GM23338 (cell line): Measurements from ENCODE around the gene DPP10. TPM values are rescaled to one million over a fixed set of nuclear protein-coding genes. Genes with fewer than 3 reads are reported as not detected.

ENCODE experiments used
- ATAC-seq: fragments of 200-7000 bp; cut with Tn5 transposase; 3 replicates; pipeline ENCODE4 v1.9.1; 2020
- DNase-seq: peaks from one replicate; pipeline ENCODE4 v3.0.0-alpha.2; 2015; ENCODE audit warnings: low spot score
- H2AFZ ChIP-seq: fragments of 200-600 bp; sonication (generic); 2 replicates; pipeline ENCODE4 v1.8.0; 2016; ENCODE audit warnings: antibody characterized with exemption, mild to moderate bottlenecking, moderate library complexity
- H3F3A ChIP-seq: fragments of 200-600 bp; sonication (generic); replicated peaks from 2 replicates; pipeline ENCODE4 v1.8.0; 2017; ENCODE audit warnings: antibody characterized with exemption, mixed run types, low read depth
- H3K27ac ChIP-seq: fragments of 200-600 bp; sonication (generic); 2 replicates; pipeline ENCODE4 v1.6.1; 2016; ENCODE audit warnings: low read depth
- H3K27me3 ChIP-seq: fragments of 200-600 bp; sonication (generic); 2 replicates; pipeline ENCODE4 v1.8.0; 2016; ENCODE audit warnings: mild to moderate bottlenecking, mixed run types, moderate library complexity; ENCODE audit not compliant: insufficient read depth
- H3K36me3 ChIP-seq: fragments of 200-600 bp; sonication (generic); 2 replicates; pipeline ENCODE4 v1.8.0; 2016; ENCODE audit warnings: mild to moderate bottlenecking; ENCODE audit not compliant: insufficient read depth
- H3K4me1 ChIP-seq: fragments of 200-600 bp; sonication (generic); 2 replicates; pipeline ENCODE4 v1.8.0; 2016; ENCODE audit warnings: mild to moderate bottlenecking, moderate library complexity; ENCODE audit not compliant: insufficient read depth
- H3K4me2 ChIP-seq: fragments of 200-600 bp; sonication (generic); 2 replicates; pipeline ENCODE4 v1.7.1; 2017; ENCODE audit warnings: mixed run types
- H3K4me3 ChIP-seq: fragments of 200-600 bp; sonication (generic); 2 replicates; pipeline ENCODE4 v1.6.1; 2016; ENCODE audit warnings: mixed run types
- H3K79me2 ChIP-seq: fragments of 200-600 bp; sonication (generic); replicated peaks from 2 replicates; pipeline ENCODE4 v1.8.0; 2017; ENCODE audit warnings: mild to moderate bottlenecking; ENCODE audit not compliant: insufficient read depth
- H3K9me2 ChIP-seq: fragments of 200-600 bp; sonication (generic); 2 replicates; pipeline ENCODE4 v1.8.0; 2017; ENCODE audit not compliant: insufficient read depth
- H4K20me1 ChIP-seq: fragments of 200-600 bp; sonication (generic); replicated peaks from 2 replicates; pipeline ENCODE4 v1.8.0; 2017; ENCODE audit warnings: mild to moderate bottlenecking; ENCODE audit not compliant: insufficient read depth
- H3K27ac Mint-ChIP-seq: 2 replicates; pipeline ENCODE4 v1.8.0; 2020; ENCODE audit warnings: inconsistent platforms, mild to moderate bottlenecking, moderate library complexity, mixed read lengths
- H3K27me3 Mint-ChIP-seq: 3 replicates; pipeline ENCODE4 v1.8.0; 2022; ENCODE audit warnings: low read depth, mild to moderate bottlenecking, moderate library complexity, mixed read lengths, inconsistent platforms; ENCODE audit not compliant: insufficient read depth, poor library complexity
- H3K36me3 Mint-ChIP-seq: 3 replicates; pipeline ENCODE4 v1.8.0; 2021; ENCODE audit warnings: low read depth, mild to moderate bottlenecking, inconsistent platforms, moderate library complexity, mixed read lengths
- H3K4me1 Mint-ChIP-seq: 3 replicates; pipeline ENCODE4 v1.8.0; 2020; ENCODE audit warnings: mild to moderate bottlenecking, inconsistent platforms, mixed read lengths
- H3K4me3 Mint-ChIP-seq: 3 replicates; pipeline ENCODE4 v1.8.0; 2021; ENCODE audit warnings: moderate library complexity, mild to moderate bottlenecking, inconsistent platforms, mixed read lengths
- H3K9me3 Mint-ChIP-seq: 3 replicates; pipeline ENCODE4 v1.8.0; 2020; ENCODE audit warnings: moderate library complexity, mild to moderate bottlenecking, inconsistent platforms, mixed read lengths
- CREB1 ChIP-seq: fragments of 250-450 bp; sonication (Bioruptor Pico); IDR thresholded peaks from 2 replicates; pipeline ENCODE4 v1.5.0; 2020; ENCODE audit warnings: low read depth, mild to moderate bottlenecking, moderate library complexity
- EZH2 ChIP-seq: fragments of 200-600 bp; sonication (generic); IDR thresholded peaks from one replicate; pipeline ENCODE4 v1.8.0; 2017; ENCODE audit warnings: antibody characterized with exemption, mild to moderate bottlenecking, low read depth; ENCODE audit not compliant: unreplicated experiment
- EZH2phosphoT487 ChIP-seq: fragments of 200-600 bp; sonication (generic); IDR thresholded peaks from one replicate; pipeline ENCODE4 v1.8.1; 2018; ENCODE audit warnings: antibody characterized with exemption; ENCODE audit not compliant: unreplicated experiment
- JUNB ChIP-seq: IDR thresholded peaks from one replicate; pipeline ENCODE4 v1.6.1; 2016; ENCODE audit warnings: antibody characterized with exemption; ENCODE audit not compliant: unreplicated experiment
- NANOG ChIP-seq: IDR thresholded peaks from 2 replicates; pipeline ENCODE4 v1.6.1; 2016; ENCODE audit warnings: antibody characterized with exemption, borderline replicate concordance
- POLR2AphosphoS5 ChIP-seq: IDR thresholded peaks from 2 replicates; pipeline ENCODE4 v1.6.1; 2016; ENCODE audit warnings: antibody characterized with exemption, low read depth
- STAT1 ChIP-seq: IDR thresholded peaks from one replicate; pipeline ENCODE4 v1.6.1; 2016; ENCODE audit warnings: antibody characterized with exemption; ENCODE audit not compliant: unreplicated experiment
- ZNF114 ChIP-seq: fragments of 250-450 bp; sonication (Bioruptor Pico); IDR thresholded peaks from 2 replicates; pipeline ENCODE4 v1.5.0; 2020; ENCODE audit warnings: mild to moderate bottlenecking, moderate library complexity
- ZNF331 ChIP-seq: fragments of 250-450 bp; sonication (Bioruptor Pico); IDR thresholded peaks from 2 replicates; pipeline ENCODE4 v1.5.0; 2020; ENCODE audit warnings: low read depth, mild to moderate bottlenecking, moderate library complexity
- polyA plus RNA-seq: library from polyadenylated mRNA; unstranded; fragments of >200 nt; fragmentation: Nextera tagmentation; extraction: Ambion mirVana; gene quantifications from 2 replicates; pipeline ENCODE4 v1.2.1, GENCODE V29; 2016
- total RNA-seq: library from RNA; depleted of rRNA; stranded (reverse); fragments of >200 nt; shearing (Covaris generic); gene quantifications from 2 replicates; pipeline ENCODE4 v1.2.3, GENCODE V29; 2014
- TF ChIP-seq, protein P1 (sequence below): IDR thresholded peaks from one replicate; pipeline ENCODE4 v1.6.1; 2018; ENCODE audit warnings: antibody characterized with exemption; ENCODE audit not compliant: unreplicated experiment
- TF ChIP-seq, protein P2 (sequence below), 2 experiments: fragments of 200-600 bp in 1 of 2; sonication (generic) in 1 of 2; conservative IDR thresholded peaks; 2 replicates each; pipeline versions ENCODE4 v1.5.1 to v1.6.1; 2016 to 2017; ENCODE audit warnings: antibody characterized with exemption in 2 of 2, low read depth in 2 of 2, mild to moderate bottlenecking in 2 of 2, moderate library complexity in 1 of 2
- TF ChIP-seq, protein P3 (sequence below): IDR thresholded peaks from 2 replicates; pipeline ENCODE4 v1.6.1; 2016; ENCODE audit warnings: antibody characterized with exemption

DPP10 gene
- total and polyA plus RNA-seq, 2 experiments from 2014 or later, result 3.6 to 14.8 TPM

DNA sequence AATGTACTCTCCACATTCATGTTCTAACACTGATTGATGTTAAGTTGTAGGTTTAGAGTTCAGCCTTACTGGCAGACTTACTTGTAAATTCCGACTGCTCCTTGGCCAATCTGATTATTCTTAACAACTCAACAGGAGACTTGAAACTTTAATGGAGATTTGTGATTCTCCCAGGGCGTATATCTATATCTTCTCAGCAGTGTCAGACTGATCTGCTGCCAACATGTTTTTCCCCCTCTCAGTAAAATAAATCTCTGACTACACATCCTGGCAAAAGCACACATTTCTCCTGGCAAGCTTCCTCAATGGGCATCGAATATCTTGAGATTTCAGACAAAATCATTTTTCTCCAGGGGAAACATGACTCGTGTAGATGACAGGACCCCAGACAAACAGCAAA, 1041.2 kb downstream of the DPP10 start (continued):
- TF ChIP-seq, protein P1, sequence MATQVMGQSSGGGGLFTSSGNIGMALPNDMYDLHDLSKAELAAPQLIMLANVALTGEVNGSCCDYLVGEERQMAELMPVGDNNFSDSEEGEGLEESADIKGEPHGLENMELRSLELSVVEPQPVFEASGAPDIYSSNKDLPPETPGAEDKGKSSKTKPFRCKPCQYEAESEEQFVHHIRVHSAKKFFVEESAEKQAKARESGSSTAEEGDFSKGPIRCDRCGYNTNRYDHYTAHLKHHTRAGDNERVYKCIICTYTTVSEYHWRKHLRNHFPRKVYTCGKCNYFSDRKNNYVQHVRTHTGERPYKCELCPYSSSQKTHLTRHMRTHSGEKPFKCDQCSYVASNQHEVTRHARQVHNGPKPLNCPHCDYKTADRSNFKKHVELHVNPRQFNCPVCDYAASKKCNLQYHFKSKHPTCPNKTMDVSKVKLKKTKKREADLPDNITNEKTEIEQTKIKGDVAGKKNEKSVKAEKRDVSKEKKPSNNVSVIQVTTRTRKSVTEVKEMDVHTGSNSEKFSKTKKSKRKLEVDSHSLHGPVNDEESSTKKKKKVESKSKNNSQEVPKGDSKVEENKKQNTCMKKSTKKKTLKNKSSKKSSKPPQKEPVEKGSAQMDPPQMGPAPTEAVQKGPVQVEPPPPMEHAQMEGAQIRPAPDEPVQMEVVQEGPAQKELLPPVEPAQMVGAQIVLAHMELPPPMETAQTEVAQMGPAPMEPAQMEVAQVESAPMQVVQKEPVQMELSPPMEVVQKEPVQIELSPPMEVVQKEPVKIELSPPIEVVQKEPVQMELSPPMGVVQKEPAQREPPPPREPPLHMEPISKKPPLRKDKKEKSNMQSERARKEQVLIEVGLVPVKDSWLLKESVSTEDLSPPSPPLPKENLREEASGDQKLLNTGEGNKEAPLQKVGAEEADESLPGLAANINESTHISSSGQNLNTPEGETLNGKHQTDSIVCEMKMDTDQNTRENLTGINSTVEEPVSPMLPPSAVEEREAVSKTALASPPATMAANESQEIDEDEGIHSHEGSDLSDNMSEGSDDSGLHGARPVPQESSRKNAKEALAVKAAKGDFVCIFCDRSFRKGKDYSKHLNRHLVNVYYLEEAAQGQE, result no peak
- TF ChIP-seq STAT1 (no peak), NANOG (no peak), ZNF331 (CRISPR knock-in tag) (no peak), CREB1 (CRISPR knock-in tag) (no peak), ZNF114 (CRISPR knock-in tag) (no peak), JUNB (no peak), EZH2 (no peak)
- TF ChIP-seq, protein P2, sequence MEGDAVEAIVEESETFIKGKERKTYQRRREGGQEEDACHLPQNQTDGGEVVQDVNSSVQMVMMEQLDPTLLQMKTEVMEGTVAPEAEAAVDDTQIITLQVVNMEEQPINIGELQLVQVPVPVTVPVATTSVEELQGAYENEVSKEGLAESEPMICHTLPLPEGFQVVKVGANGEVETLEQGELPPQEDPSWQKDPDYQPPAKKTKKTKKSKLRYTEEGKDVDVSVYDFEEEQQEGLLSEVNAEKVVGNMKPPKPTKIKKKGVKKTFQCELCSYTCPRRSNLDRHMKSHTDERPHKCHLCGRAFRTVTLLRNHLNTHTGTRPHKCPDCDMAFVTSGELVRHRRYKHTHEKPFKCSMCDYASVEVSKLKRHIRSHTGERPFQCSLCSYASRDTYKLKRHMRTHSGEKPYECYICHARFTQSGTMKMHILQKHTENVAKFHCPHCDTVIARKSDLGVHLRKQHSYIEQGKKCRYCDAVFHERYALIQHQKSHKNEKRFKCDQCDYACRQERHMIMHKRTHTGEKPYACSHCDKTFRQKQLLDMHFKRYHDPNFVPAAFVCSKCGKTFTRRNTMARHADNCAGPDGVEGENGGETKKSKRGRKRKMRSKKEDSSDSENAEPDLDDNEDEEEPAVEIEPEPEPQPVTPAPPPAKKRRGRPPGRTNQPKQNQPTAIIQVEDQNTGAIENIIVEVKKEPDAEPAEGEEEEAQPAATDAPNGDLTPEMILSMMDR (conservative IDR thresholded peaks at IDR 0.05; ENCODE audit: low read depth in 2 of 2), result no peak

DNA sequence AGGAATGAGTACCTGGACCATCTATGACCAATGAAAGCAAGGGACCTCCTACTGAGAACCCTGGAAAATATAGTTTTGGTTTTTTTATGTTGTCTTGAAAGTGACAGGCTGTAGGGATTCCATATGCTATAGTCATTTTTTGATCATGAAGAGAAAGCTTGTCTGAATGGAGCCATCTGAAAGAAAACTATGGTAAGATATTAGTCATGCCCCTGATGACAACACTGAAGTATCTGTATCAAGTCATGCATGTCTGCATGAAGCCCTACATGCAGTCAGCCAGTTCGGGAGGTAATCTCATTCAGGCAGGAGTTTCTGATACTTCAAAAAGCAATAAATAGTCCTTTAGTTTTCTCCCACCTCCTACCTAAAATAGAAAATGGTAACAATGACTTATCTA, 1042.0 kb downstream of the DPP10 start:
- ATAC-seq (no peak), DNase-seq (no peak)
- H3K4me3 ChIP-seq, result no peak overlapping the region
- no peak overlapping the region for H3K27ac ChIP-seq
- Mint-ChIP-seq H3K9me3 (peaks cover 5% of the 10 kb centered on the region), H3K27ac (no peak overlapping the region), H3K4me1 (peaks cover 6% of the 10 kb centered on the region; the same call in 2 of the 3 replicates), H3K36me3 (peaks cover 2% of the 10 kb centered on the region; the same call in 2 of the 3 replicates), H3K4me3 (no peak overlapping the region), H3K27me3 (peaks cover 1% of the 10 kb centered on the region)
- peaks cover 6% of the 10 kb centered on the region; the same call in 1 of the 2 replicates for H3K4me1 ChIP-seq
- no peaks in the 10 kb centered on the region for H4K20me1 ChIP-seq
- H3K27me3 ChIP-seq, result no peaks in the 10 kb centered on the region
- no peaks in the 10 kb centered on the region for H3K79me2 ChIP-seq
- H3K36me3 ChIP-seq, result no peaks in the 10 kb centered on the region
- H3F3A ChIP-seq, result no peaks in the 10 kb centered on the region
- no peaks in the 10 kb centered on the region for H3K9me2 ChIP-seq
- H2AFZ ChIP-seq, result no peak overlapping the region
- H3K4me2 ChIP-seq, result no peak overlapping the region
- TF ChIP-seq CREB1 (CRISPR knock-in tag), result no peak
- TF ChIP-seq, protein P3, sequence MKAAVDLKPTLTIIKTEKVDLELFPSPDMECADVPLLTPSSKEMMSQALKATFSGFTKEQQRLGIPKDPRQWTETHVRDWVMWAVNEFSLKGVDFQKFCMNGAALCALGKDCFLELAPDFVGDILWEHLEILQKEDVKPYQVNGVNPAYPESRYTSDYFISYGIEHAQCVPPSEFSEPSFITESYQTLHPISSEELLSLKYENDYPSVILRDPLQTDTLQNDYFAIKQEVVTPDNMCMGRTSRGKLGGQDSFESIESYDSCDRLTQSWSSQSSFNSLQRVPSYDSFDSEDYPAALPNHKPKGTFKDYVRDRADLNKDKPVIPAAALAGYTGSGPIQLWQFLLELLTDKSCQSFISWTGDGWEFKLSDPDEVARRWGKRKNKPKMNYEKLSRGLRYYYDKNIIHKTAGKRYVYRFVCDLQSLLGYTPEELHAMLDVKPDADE, result no peak
- TF ChIP-seq, protein P1, result no peak
- no peak for TF ChIP-seq POLR2AphosphoS5
- no peak for TF ChIP-seq JUNB
- no peak for TF ChIP-seq ZNF331 (CRISPR knock-in tag)
- TF ChIP-seq EZH2, result no peak
- TF ChIP-seq STAT1, result no peak
- no peak for TF ChIP-seq EZH2phosphoT487
- TF ChIP-seq NANOG, result no peak
